GM19035 (cell line): ENCODE measurements around the gene SPRED3.
"Not testable (repeated sequence)": the region's sequence is repeated elsewhere in the genome, so short reads cannot be mapped to it uniquely, and the experiment has no call there.

Experiments used
- ATAC-seq: cut with Tn5 transposase; IDR thresholded peaks from one replicate; pipeline ENCODE4 v1.9.1; 2021; ENCODE audit not compliant: unreplicated experiment

Gene SPRED3, protein sequence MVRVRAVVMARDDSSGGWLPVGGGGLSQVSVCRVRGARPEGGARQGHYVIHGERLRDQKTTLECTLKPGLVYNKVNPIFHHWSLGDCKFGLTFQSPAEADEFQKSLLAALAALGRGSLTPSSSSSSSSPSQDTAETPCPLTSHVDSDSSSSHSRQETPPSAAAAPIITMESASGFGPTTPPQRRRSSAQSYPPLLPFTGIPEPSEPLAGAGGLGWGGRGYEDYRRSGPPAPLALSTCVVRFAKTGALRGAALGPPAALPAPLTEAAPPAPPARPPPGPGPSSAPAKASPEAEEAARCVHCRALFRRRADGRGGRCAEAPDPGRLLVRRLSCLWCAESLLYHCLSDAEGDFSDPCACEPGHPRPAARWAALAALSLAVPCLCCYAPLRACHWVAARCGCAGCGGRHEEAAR

DNA sequence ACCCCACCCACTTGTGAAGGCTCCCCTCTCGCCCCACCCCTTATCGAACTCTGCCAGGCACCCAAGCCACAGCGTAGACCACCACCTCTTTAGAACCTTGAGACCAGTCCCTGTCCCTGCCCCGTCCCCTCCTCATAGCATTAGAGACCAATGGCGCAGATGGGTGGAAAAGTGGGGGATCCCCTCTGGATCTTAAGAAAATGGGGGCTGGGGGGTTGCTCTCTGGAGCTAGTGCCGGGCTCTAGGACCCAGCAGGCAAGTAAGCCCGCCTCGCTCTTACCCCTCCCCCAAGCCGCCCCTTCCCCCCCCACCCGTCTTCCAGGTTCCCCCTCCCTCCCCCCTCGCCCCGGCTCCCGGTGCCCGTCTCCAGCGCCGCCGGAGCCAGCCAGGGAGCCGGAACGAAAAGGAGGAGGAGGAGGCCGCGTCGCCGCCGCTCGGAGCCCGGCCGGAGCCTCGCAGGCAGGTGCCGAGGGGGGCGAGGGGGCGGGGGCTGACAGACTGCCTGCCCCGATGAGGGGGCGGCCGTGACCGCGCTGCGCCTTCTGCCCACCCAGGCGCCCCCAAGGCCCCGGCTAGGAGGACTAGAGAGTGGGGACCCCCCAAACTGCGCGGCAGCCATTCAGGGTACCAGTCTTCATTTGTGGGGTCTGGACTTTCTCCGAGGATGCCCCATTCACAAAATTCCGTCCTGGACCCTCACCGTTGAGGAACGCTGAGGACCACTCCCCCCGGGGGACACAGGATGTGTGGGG is at the start of gene SPRED3:
Gene SPRED3, plus strand, starts transcription at position 349 of the 752 bp plus-strand sequence. CDS start 1,606 bp downstream, outside the sequence.
- ATAC-seq: no peak

DNA sequence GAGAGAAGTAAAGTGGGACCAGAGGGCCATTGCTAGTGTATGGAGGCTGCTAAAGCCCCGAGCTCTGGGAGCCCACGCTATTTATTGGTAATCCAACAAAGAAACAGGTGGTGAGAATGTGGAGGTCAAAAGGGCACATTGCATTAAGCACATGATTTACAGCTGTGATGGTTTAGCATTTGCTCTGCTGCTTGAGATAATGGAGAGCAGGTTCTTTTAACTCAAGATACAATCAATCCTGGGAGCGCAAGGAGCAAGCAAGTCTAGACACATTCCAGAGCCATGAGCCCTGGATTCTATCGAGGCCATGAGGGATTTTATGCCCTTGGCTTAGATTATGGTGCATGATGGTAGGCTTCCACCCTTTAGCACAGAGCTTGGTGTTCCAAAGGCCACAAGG is 49.5 kb upstream of the SPRED3 start:
- not testable (repeated sequence) for ATAC-seq

DNA sequence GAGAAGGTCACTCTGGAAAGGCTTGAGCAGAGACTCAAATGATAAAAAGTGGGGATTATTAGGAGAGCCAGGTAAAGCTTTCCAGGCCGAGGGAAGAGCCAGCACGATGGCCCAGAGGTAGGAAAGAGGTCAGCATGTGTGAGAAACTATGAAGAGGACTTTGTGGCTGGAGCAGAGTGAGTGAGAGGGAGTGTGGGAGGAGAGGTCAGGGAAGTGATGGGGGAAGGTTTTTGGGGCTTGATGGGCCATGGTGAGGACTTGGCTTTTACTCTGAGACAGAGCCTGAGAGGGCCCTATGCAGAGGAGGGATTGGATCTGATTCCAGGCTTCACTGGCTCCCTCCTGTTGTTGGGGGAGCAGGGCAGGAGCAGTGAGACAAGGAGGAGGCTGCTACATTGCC is 47.6 kb upstream of the SPRED3 start:
- ATAC-seq: no peak

DNA sequence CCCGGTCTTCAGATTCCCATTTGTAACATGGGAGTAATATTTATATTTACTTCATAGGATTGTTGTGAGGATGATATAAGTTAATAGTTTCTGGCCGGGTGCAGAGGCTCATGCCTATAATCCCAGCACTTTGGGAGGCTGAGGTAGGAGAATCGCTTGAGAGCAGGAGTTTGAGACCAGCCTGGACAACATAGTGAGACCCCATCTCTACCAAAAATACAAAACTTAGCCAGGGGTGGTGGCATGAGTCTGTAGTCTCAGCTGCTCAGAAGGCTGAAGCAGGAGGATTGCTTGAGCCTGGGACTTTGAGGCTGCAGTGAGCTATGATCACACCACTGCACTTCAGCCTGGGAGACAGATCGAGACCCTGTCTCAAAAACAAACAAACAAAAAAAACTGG is 41.7 kb upstream of the SPRED3 start:
- no peak for ATAC-seq

DNA sequence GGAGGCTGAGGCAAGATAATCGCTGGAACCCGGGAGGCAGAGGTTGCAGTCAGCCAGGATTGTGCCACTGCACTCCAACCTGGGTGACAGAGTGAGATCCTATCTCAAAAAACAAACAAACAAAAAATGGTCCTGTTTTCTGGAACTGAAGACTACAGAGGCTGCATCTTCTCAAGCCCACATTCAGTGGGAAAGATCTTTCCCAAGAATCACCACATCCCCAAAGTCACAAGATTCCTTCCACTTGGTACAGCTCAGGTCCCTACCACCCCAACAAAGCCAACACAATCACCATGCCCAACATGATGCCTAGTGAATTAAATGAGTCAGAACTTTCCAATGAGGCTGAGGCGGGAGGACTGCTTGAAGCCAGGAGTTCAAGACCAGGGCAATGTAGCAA is 37.6 kb upstream of the SPRED3 start:
- ATAC-seq: no peak

DNA sequence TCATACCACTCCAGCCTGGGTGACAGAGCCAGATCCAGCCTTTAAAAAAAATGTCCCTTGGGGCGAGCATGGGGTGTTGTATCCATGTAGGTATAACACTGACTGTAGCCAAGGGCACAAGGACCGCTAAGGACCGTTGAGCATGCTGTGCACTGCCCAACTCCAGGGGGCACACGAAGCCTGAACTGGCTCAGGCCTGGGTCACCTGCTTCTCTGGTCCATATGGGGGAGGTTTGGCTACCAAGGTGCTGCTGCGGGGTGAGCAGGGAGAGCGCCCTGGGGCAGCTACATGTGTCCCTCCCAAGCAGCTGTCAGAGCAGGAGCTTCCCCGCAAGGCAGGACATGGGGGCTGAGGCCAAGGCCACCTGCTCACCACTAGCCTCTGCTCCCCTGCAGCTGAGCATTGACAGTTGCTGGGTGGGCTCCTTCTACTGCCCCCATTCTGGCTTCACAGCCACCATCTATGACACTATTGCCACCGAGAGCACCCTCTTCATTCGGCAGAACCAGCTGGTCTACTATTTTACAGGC is 36.6 kb upstream of the SPRED3 start:
- no peak for ATAC-seq

DNA sequence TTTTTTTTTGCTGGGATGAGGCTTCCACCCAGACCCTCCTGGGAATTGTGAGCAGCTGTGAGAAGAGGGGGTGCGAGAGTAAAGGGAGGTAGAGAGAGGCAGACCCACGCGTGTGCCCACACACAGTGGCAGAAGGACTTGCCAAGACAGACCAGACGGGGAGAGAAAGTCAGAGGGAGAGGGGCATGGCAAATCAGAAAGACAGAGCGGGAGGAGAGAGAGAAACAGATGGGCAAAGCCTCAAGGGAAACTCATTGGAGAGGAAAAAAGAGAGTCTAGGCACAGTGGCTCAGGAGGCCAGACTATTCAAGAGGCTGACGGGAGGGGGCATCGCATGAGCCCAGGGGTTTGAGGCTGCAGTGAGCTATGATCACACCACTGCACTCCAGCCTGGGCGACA is 35.9 kb upstream of the SPRED3 start:
- no peak for ATAC-seq

DNA sequence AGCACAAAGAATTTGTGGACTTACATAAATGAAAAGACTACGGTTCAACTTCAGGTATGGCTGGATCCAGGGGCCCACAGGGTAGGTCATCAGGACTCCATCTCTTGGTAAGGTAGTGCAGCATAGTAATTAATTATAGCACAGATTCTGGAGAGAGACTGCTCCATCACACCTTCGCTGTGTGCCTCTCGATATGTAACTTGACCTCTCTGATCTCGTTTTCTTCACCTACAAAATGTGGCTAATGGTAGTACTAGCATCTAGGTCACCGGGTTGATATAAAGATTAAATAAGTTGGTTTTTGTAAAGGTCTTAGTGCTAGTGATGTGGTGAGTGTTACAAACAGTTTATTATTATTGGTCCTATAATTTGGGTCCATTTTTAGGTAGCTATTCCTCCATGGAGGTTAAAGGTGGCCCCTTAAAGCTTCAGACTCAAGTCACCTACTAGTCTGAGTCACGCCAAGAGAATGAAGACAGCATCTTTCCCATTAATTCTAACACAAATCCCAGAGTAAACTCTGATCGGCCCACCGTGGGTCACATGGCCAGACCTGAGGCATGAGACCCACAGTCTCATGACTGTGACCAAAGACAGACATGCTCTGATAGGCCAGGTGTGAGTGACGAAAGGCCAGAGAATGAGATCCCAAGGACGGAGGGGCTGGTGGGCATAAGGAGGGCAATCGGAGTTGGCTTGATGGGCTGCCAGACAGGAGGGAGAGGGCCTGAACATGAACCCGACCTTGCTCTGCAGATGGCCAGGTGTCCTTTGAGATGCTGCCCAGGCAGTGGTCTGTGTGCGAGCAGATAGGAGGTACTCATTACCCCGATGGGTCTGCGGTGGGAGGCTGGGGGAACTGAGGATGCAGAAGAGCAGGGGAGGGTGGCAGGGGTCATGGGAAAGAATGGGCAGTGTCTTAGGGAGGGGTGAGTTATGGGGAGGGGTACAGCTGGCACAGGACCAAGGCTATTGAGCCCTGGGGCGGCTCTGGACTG is 32.5 kb upstream of the SPRED3 start:
- ATAC-seq: no peak

DNA sequence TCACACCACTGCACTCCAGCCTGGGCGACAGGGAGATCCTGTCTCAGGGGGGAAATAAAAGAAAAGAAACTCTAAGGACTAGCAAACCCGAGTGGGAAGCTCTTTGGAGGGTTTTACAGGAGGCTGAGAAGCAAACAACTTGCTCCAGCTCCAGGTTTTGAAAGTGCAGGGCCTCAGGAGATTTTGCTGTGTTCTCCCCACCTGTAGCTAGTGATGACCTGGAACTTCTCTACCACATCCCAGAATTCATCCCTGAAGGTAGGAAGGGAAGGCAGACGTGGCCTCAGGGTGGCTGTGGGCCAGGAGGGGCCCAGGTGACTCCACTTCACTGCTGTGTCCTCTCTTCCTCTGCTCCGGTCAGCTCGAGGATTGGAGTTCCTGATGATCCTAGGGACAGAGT is 30.4 kb upstream of the SPRED3 start:
- ATAC-seq: no peak

DNA sequence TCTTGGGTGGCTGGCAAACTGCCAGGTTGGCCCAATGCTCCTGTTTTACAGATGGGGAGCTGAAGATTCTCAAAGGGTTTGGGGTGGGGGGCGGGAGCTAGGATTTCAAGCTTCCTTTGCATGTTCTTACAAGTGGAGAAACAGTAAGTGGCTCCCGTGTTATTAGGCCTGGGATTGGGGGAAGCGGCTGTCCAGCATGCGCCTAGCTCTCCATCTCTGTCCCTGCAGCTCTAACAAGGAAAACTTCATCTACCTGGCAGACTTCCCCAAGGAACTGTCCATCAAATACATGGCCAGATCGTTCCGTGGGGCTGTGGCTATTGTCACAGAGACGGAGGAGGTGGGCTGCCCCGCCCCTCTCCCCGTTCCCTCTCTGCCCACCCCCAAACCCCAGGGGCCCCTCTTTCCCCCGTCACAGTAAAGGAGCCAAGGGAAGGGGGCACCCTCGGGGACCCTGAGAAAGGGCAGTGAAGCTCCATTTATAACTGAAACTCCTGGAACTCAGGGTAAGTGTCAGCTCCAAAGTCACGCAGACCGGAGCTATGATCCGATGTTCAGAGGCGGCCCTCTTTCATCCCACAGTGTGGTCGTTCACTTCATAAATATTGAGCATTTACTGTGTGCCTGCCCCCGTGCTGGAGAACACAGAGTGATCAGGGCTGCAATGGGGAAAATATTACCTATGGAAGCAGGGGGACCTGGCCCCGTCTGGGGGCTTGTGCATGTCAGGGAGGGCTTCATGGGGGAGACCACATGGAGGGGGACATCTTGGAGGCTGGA is 29.1 kb upstream of the SPRED3 start:
- no peak for ATAC-seq

DNA sequence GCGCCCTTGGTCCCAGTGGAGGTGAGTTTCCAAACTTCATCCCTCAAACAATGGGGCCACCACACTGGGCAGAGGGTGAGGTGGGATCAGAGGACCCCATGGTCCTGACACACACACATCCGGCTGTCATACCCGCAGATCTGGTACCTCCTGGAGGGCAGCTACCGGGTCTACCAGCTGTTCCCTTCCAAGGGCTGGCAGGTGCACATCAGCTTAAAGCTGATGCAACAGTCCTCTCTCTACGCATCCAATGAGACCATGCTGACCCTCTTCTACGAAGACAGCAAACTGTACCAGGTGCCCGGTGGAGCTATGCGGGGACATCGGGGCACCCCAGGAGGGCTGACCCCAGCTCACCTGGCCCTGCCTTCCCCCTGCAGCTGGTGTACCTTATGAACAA is 28.1 kb upstream of the SPRED3 start:
- ATAC-seq: no peak

DNA sequence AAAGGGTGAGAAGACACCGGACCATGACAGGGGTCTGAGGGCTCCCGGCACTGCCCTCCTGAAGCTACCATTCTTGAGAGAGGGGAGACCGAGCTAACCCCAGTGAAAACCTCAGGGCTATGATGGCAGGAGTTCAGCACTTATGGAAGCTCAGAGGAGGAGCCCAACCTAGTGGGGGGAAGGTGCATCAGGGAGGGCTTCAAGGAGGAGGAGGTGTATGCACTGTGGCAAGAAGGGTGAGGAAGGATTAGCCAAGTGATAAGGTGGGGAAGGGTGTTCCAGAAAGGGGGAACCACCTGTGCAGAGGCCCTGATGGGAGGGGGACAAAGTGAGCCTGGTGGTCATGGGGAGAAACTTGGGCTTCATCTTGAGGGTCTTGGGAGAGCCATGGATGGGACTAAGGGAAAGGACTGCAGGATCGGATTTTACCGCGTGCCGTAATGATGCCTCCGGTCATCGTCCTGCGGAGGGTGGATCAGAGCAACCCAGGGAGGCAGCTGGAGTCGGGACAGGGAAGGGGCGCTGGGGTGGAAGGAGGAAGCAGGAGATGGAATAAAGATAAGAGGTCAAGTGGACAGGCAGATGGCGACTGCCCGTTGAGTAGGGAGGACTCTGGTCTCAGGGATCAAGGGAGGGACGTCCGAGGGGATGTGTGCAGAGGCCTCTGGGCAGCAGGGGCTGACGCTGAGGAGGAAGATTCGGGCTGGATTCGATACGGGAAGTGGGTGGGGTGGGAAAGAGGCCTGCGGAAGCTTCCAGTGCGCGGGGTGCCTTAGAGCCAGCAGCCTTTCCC is 27.5 kb upstream of the SPRED3 start:
- ATAC-seq: no peak

DNA sequence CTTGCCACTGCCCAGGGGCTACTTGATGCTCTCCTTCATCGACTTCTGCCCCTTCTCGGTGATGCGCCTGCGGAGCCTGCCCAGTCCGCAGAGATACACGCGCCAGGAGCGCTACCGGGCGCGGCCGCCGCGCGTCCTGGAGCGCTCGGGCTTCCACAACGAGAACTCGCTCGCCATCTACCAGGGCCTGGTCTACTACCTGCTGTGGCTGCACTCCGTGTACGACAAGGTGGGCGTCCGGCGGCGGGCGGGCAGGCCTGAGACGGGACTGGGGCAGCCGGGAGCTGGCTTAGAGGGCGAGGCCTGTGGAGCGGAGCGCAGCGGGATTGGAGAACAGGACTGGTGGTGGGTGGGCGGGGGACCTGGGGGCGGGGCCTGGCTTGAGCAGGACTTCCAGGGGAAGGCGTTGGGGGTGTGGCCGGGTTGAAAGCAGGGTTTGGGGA is 26.8 kb upstream of the SPRED3 start:
- ATAC-seq: peak; percentile 55

DNA sequence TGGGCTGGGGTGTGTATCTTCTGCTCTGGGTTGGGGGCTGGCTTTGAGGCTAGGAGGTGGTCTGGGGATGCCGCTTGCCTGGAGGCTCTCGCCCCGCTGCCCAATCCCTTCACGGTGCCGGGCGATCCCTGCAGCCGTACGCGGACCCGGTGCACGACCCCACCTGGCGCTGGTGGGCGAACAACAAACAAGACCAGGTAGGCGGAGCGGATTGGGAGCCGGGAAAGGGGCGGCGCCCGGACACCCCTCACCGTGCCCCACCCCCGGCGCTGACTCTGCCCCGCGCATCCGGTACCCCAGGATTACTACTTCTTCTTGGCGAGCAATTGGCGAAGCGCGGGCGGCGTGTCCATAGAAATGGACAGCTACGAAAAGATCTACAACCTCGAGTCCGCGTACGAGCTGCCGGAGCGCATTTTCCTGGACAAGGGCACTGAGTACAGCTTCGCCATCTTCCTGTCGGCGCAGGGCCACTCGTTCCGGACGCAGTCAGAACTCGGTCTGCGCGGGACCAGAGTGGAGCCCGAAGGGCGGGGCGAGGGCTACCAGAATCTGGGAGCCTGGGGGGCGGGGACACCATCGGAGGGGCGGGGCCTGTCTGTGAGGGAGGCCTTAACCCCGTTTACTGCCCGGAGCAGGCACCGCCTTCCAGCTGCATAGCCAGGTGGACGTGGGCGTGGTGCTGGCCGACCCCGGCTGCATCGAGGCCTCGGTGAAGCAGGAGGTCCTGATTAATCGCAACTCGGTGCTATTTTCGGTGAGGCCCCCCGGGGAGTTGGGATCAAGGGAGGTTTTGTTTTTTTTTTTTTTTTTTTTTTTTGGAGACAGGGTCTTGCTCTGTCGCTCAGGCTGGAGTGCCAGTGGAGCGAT is 26.2 kb upstream of the SPRED3 start:
- ATAC-seq: peak; percentile 41

DNA sequence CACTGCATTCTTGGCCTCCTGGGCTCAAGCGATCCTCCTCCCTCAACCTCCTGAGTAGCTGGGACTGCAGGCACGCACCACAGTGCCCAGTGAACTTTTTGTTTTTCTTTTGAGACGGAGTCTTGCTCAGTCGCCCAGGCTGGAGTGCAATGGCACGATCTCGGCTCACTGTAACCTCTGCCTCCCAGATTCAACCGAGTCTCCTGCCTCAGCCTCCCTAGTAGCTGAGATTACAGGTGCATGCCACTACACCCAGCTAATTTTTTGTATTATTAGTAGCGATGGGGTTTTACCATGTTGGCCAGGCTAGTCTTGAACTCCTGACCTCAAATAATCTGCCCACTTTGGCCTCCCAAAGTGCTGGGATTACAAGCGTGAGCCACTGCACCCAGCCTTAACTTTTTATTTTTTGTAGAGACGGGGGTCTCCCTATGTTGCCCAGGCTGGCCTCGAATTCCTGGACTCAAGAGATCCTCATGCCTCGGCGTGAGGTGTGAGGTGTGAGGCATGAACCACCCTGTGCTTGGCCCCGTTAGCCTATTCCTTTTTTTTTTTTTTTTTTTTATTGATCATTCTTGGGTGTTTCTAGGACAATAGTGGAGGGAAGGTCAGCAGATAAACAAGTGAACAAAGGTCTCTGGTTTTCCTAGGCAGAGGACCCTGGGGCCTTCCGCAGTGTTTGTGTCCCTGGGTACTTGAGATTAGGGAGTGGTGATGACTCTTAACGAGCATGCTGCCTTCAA is 25.4 kb upstream of the SPRED3 start:
- ATAC-seq: not testable (repeated sequence)

DNA sequence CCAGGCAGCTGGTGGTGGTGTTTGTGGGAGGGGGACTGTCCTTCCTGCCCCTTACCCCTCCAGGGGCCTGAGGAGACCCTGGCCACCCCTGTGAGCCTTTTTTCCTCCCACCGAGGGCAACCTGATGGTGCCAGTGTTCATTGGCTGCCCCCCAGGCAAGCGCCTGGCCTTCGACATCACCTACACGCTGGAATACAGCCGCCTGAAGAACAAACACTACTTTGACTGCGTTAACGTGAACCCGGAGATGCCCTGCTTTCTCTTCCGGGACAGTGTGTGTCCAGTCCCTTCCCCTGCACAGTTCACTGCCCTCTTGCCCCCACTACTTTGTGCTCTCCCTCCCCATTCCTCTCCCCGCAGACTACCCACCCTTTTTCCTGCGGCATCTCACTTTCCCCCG is 21.5 kb upstream of the SPRED3 start:
- no peak for ATAC-seq

DNA sequence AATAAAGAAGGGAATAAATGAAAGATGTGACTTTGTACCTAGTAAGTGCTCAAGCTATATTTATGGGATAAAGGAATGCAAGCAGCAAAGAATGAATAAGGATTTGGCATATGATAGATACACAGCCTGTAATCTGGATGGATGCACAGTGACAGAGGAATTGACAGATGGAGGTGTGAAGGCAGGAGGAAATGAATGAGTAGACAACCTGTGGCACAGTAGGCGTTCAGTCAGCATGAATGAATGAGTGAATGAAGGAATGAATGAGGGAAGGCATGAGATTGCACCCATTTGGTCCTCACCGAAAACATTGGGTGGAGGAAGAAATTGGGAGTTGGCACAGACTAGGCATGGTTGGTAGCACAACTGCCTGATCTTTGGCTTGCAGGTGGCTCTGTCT is 18.9 kb upstream of the SPRED3 start:
- no peak for ATAC-seq

DNA sequence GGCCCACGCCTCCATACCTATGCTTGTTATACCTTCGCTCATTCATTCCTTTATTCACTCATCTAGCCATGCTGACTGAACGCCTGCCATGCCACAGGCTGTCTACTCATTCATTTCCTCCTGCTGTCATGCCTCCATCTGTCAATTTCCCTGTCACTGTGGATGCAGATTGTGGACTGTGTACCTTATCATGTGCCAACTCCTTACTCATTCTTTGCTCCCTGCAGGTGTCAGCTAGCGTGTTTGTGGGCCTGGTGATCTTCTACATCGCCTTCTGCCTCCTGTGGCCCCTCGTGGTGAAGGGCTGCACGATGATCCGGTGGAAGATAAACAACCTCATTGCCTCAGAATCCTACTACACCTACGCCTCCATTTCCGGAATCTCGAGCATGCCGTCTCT is 18.2 kb upstream of the SPRED3 start:
- no peak for ATAC-seq
